Astrocyte of the cerebellum (primary cell): ENCODE data around the gene PPP1R2.
"Not testable (repeated sequence)": the region's sequence is repeated elsewhere in the genome, so short reads cannot be mapped to it uniquely, and the experiment has no call there.

Experiments used
- DNase-seq: peaks from one replicate; pipeline ENCODE4 v3.0.0-alpha.2; 2011; ENCODE audit warnings: low read depth
- H3K4me3 ChIP-seq: 2 replicates; pipeline ENCODE4 v1.5.1; 2011; ENCODE audit warnings: mild to moderate bottlenecking, low read depth, low read length, moderate library complexity
- CTCF ChIP-seq: IDR thresholded peaks from 2 replicates; pipeline ENCODE4 v1.5.1; 2012; ENCODE audit warnings: low read length, low read depth, moderate library complexity, mild to moderate bottlenecking; ENCODE audit errors: missing control alignments
- in situ Hi-C: cut with HindIII; loops from 2 replicates; pipeline ENCODE4 v1.10.0; 2017; ENCODE audit warnings: low sequenced_read_pairs

The PPP1R2 gene

GRCh38 chr3:195542698-195543499 is at the start of gene PPP1R2:
TSS of gene PPP1R2 (minus strand) at chr3:195543325. CDS start at chr3:195543025, 300 bp downstream.
- in situ Hi-C loops, result no loop called here
- H3K4me3 ChIP-seq, result peak within 1 kb of the TSS; percentile 58
- no peak for TF ChIP-seq CTCF
- DNase-seq, result peak; percentile 75

GRCh38 chr3:195591852-195592251 is 48.7 kb upstream of the PPP1R2 start:
- no peak overlapping the region for H3K4me3 ChIP-seq
- TF ChIP-seq CTCF, result no peak
- no peak for DNase-seq
- in situ Hi-C loops, result no loop called here

- DNase-seq, result no peak
- no peak overlapping the region for H3K4me3 ChIP-seq
- in situ Hi-C loops, result no loop called here
- no peak for TF ChIP-seq CTCF
Observed at GRCh38 chr3:195591220-195591619, 48.1 kb upstream of the PPP1R2 start.

GRCh38 chr3:195590381-195590780 is 47.3 kb upstream of the PPP1R2 start:
- DNase-seq, H3K4me3 ChIP-seq, in situ Hi-C loops: not testable (repeated sequence)

- H3K4me3 ChIP-seq, in situ Hi-C loops, DNase-seq: not testable (repeated sequence)
Observed at GRCh38 chr3:195589796-195590195, 46.7 kb upstream of the PPP1R2 start.

- TF ChIP-seq CTCF, result no peak
- no peak overlapping the region for H3K4me3 ChIP-seq
- no peak for DNase-seq
- in situ Hi-C loops, result no loop called here
Observed at GRCh38 chr3:195587824-195588223, 44.7 kb upstream of the PPP1R2 start.

GRCh38 chr3:195587406-195587805 is 44.3 kb upstream of the PPP1R2 start:
- no peak for TF ChIP-seq CTCF
- H3K4me3 ChIP-seq, result no peak overlapping the region
- in situ Hi-C loops, result no loop called here
- DNase-seq, result no peak

- no peak for DNase-seq
- H3K4me3 ChIP-seq, result no peak overlapping the region
- in situ Hi-C loops, result no loop called here
- TF ChIP-seq CTCF, result no peak
Observed at GRCh38 chr3:195584543-195584870, 41.4 kb upstream of the PPP1R2 start.
